WTC11 (cell line): Measurements from ENCODE around the gene TBRG1. TPM values are rescaled to one million over a fixed set of nuclear protein-coding genes. Genes with fewer than 3 reads are reported as not detected.
A peak's percentile ranks its signal among the peaks of the same experiment; 100 is the strongest.

Source experiments
- ATAC-seq: fragments of 200-7000 bp; cut with Tn5 transposase; 2 replicates; pipeline ENCODE4 v1.10.0; 2021; ENCODE audit warnings: mild to moderate bottlenecking, moderate library complexity
- CTCF ChIA-PET: fragments of 300-600 bp; sonication (Branson Sonifier 250); formaldehyde crosslinking; loops from one replicate; lab custom pipeline; 2021; ENCODE audit warnings: antibody characterized with exemption; lab: Charles Lee
- POLR2A ChIA-PET: fragments of 350-600 bp; sonication (Branson Sonifier 250); formaldehyde crosslinking; loops from one replicate; lab custom pipeline; 2021; ENCODE audit warnings: antibody characterized with exemption; lab: Charles Lee
- DNase-seq: peaks from one replicate; pipeline ENCODE4 v3.0.0; 2021; ENCODE audit warnings: low spot score
- H3K27ac Mint-ChIP-seq: 2 replicates; pipeline ENCODE4 v1.8.0; 2021; ENCODE audit warnings: mixed read lengths
- H3K27me3 Mint-ChIP-seq: 2 replicates; pipeline ENCODE4 v1.8.0; 2021; ENCODE audit warnings: low read depth, mild to moderate bottlenecking, moderate library complexity, mixed read lengths
- H3K36me3 Mint-ChIP-seq: 2 replicates; pipeline ENCODE4 v1.8.0; 2021; ENCODE audit warnings: mixed read lengths
- H3K4me1 Mint-ChIP-seq: 2 replicates; pipeline ENCODE4 v1.8.0; 2022; ENCODE audit warnings: mixed read lengths
- H3K4me3 Mint-ChIP-seq: 2 replicates; pipeline ENCODE4 v1.8.0; 2021; ENCODE audit warnings: mild to moderate bottlenecking, moderate library complexity, mixed read lengths
- H3K9me3 Mint-ChIP-seq: 2 replicates; pipeline ENCODE4 v1.8.0; 2021; ENCODE audit warnings: mixed read lengths
- ATF2 ChIP-seq: sonication (generic); formaldehyde crosslinking; IDR thresholded peaks from 2 replicates; pipeline ENCODE4 v1.8.1; 2022; ENCODE audit warnings: low read depth, missing genetic modification reagents, borderline replicate concordance
- EMX1 ChIP-seq: fragments of 250-450 bp; sonication (Bioruptor Pico); IDR thresholded peaks from 2 replicates; pipeline ENCODE4 v1.8.0; 2021; ENCODE audit warnings: mild to moderate bottlenecking
- ESRRA ChIP-seq: sonication (generic); formaldehyde crosslinking; IDR thresholded peaks from 2 replicates; pipeline ENCODE4 v1.8.1; 2022; ENCODE audit warnings: mild to moderate bottlenecking, missing genetic modification reagents, borderline replicate concordance
- ETV6 ChIP-seq: sonication (generic); formaldehyde crosslinking; IDR thresholded peaks from 2 replicates; pipeline ENCODE4 v1.8.1; 2022; ENCODE audit warnings: mild to moderate bottlenecking, missing genetic modification reagents
- FOXP1 ChIP-seq: sonication (generic); formaldehyde crosslinking; IDR thresholded peaks from 2 replicates; pipeline ENCODE4 v1.8.0; 2022; ENCODE audit warnings: missing genetic modification reagents, mild to moderate bottlenecking, moderate library complexity, borderline replicate concordance
- FOXP4 ChIP-seq: sonication (generic); formaldehyde crosslinking; IDR thresholded peaks from 2 replicates; pipeline ENCODE4 v1.8.0; 2022; ENCODE audit warnings: mild to moderate bottlenecking, missing genetic modification reagents
- GABPB1 ChIP-seq: sonication (generic); formaldehyde crosslinking; IDR thresholded peaks from 2 replicates; pipeline ENCODE4 v1.8.1; 2023; ENCODE audit warnings: mild to moderate bottlenecking, missing genetic modification reagents
- GRHL2 ChIP-seq: fragments of 250-450 bp; sonication (Bioruptor Pico); IDR thresholded peaks from 2 replicates; pipeline ENCODE4 v1.8.0; 2022; ENCODE audit warnings: mild to moderate bottlenecking, moderate library complexity; ENCODE audit not compliant: insufficient replicate concordance, severe bottlenecking
- MAX ChIP-seq: sonication (generic); formaldehyde crosslinking; IDR thresholded peaks from 2 replicates; pipeline ENCODE4 v1.8.0; 2022; ENCODE audit warnings: mild to moderate bottlenecking, missing genetic modification reagents
- MYBL2 ChIP-seq: sonication (generic); formaldehyde crosslinking; IDR thresholded peaks from 2 replicates; pipeline ENCODE4 v1.8.1; 2023; ENCODE audit warnings: mild to moderate bottlenecking, moderate library complexity, missing genetic modification reagents
- NFE2L1 ChIP-seq: sonication (generic); formaldehyde crosslinking; IDR thresholded peaks from 2 replicates; pipeline ENCODE4 v1.8.1; 2023; ENCODE audit warnings: missing genetic modification reagents
- NR1H2 ChIP-seq: sonication (generic); formaldehyde crosslinking; IDR thresholded peaks from 2 replicates; pipeline ENCODE4 v1.9.0; 2021; ENCODE audit warnings: mild to moderate bottlenecking, moderate library complexity, missing genetic modification reagents
- NR2C2 ChIP-seq: sonication (generic); formaldehyde crosslinking; IDR thresholded peaks from 2 replicates; pipeline ENCODE4 v1.8.0; 2022; ENCODE audit warnings: mild to moderate bottlenecking, missing genetic modification reagents
- OVOL2 ChIP-seq: fragments of 250-450 bp; sonication (Bioruptor Pico); IDR thresholded peaks from 2 replicates; pipeline ENCODE4 v1.9.0; 2021; ENCODE audit warnings: mild to moderate bottlenecking, borderline replicate concordance
- PRDM15 ChIP-seq: sonication (generic); formaldehyde crosslinking; IDR thresholded peaks from 2 replicates; pipeline ENCODE4 v1.8.0; 2022; ENCODE audit warnings: missing genetic modification reagents
- SMAD4 ChIP-seq: sonication (generic); formaldehyde crosslinking; IDR thresholded peaks from 2 replicates; pipeline ENCODE4 v1.8.0; 2022; ENCODE audit warnings: mild to moderate bottlenecking, missing genetic modification reagents
- SOX15 ChIP-seq: fragments of 250-450 bp; sonication (Bioruptor Pico); IDR thresholded peaks from 2 replicates; pipeline ENCODE4 v1.9.0; 2021; ENCODE audit warnings: mild to moderate bottlenecking
- TCF7 ChIP-seq: sonication (generic); formaldehyde crosslinking; IDR thresholded peaks from 2 replicates; pipeline ENCODE4 v1.8.0; 2022; ENCODE audit warnings: mild to moderate bottlenecking, low read depth, missing genetic modification reagents, moderate library complexity
- USF2 ChIP-seq: sonication (generic); formaldehyde crosslinking; IDR thresholded peaks from 2 replicates; pipeline ENCODE4 v1.8.1; 2023; ENCODE audit warnings: mild to moderate bottlenecking, missing genetic modification reagents, moderate library complexity
- ZNF423 ChIP-seq: fragments of 250-450 bp; sonication (Bioruptor Pico); IDR thresholded peaks from 2 replicates; pipeline ENCODE4 v2.1.2; 2022; ENCODE audit warnings: mild to moderate bottlenecking, moderate library complexity
- total RNA-seq: library from RNA; stranded (reverse); gene quantifications from 3 replicates; pipeline ENCODE4 v1.2.3, GENCODE V29; 2021

TBRG1 gene
- total RNA-seq, 1 experiment from 2014 or later: 30.0 TPM

GRCh38 chr11:124640666-124641065 is 18.0 kb downstream of the TBRG1 start:
- Mint-ChIP-seq H3K27me3 (no peaks in the 10 kb centered on the region), H3K36me3 (peaks cover 14% of the 10 kb centered on the region; the same call in 1 of the 2 replicates), H3K9me3 (peaks cover 9% of the 10 kb centered on the region), H3K4me1 (peaks cover 9% of the 10 kb centered on the region), H3K27ac (no peak overlapping the region), H3K4me3 (no peak overlapping the region)
- CTCF ChIA-PET: interaction anchor here (0.7 to 2.0 kb wide), 17 partner anchors 8 to 292 kb away, joined by 3 to 9 read pairs (median 4); partner anchors contain the start of genes ROBO3, SIAE and SPA17
- no peak for TF ChIP-seq TCF7 (CRISPR knock-in tag)
- TF ChIP-seq FOXP1 (CRISPR knock-in tag): no peak
- no peak for TF ChIP-seq EMX1 (CRISPR knock-in tag)
- TF ChIP-seq NR1H2: no peak
- no peak for TF ChIP-seq USF2 (CRISPR knock-in tag)
- no peak for TF ChIP-seq ETV6 (CRISPR knock-in tag)
- no peak for TF ChIP-seq FOXP4 (CRISPR knock-in tag)
- no peak for TF ChIP-seq GABPB1 (CRISPR knock-in tag)
- TF ChIP-seq ZNF423 (CRISPR knock-in tag): no peak
- TF ChIP-seq SOX15 (CRISPR knock-in tag): no peak
- TF ChIP-seq ATF2: no peak
- TF ChIP-seq ESRRA: no peak
- no peak for TF ChIP-seq MYBL2 (CRISPR knock-in tag)
- TF ChIP-seq PRDM15 (CRISPR knock-in tag): no peak
- TF ChIP-seq OVOL2 (CRISPR knock-in tag): no peak
- no peak for TF ChIP-seq GRHL2
- TF ChIP-seq NFE2L1 (CRISPR knock-in tag): no peak
- TF ChIP-seq SMAD4 (CRISPR knock-in tag): no peak
- TF ChIP-seq MAX: no peak
- TF ChIP-seq NR2C2 (CRISPR knock-in tag): no peak
- ATAC-seq: peak; percentile 75
- DNase-seq: peak; percentile 41
- POLR2A ChIA-PET: no interaction called here

GRCh38 chr11:124642628-124643027 is 20.0 kb downstream of the TBRG1 start:
- DNase-seq: no peak
- Mint-ChIP-seq H3K9me3 (peaks cover 9% of the 10 kb centered on the region), H3K27me3 (no peaks in the 10 kb centered on the region; the same call in 1 of the 2 replicates), H3K4me1 (peaks cover 9% of the 10 kb centered on the region), H3K36me3 (peaks cover 14% of the 10 kb centered on the region; the same call in 1 of the 2 replicates), H3K27ac (no peak overlapping the region), H3K4me3 (no peak overlapping the region)
- ChIA-PET POLR2A (no interaction called here), CTCF (interaction anchor here (0.9 kb wide), 1 partner anchor 223 kb away, joined by 4 read pairs; the partner anchor contains the start of gene ROBO3)
- ATAC-seq: no peak
- TF ChIP-seq ZNF423 (CRISPR knock-in tag): no peak
